Stromal cell of bone marrow (primary cell): ENCODE results near the gene RBM7.

ENCODE experiments used
- DNase-seq: peaks from one replicate; pipeline ENCODE4 v3.0.0-alpha.2; 2012; ENCODE audit warnings: low read depth

RBM7 gene

GRCh38 chr11:114400216-114400914 is at the start of gene RBM7, which contains the start of gene C11orf71:
Gene RBM7 (plus strand): TSS chr11:114400666. CDS start chr11:114400672, 6 bp downstream.
Gene C11orf71 (minus strand): TSS chr11:114400511. CDS start chr11:114400331, 180 bp downstream.
- peak; percentile 97 for DNase-seq

DNA sequence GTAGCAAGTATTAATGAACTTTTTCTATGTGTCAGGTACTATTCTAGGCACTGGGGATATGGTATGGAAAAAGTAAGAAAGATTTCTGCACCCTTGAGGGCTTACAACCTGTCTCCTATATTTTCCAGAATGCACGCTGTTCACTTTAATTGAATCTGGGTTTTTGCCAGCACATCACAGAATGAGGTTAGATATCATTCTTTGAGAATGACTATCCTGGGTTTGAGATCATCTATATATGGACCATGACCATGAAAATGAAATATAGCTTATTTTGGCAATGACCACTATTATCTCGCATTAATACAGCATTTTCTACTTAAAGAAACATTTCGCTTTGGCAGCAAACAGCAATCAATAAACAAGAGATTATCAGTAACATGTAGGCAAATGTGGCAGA is 47.0 kb upstream of the RBM7 start:
- DNase-seq, result no peak

GRCh38 chr11:114354076-114354475 is 46.4 kb upstream of the RBM7 start:
- peak; percentile 83 for DNase-seq

DNA sequence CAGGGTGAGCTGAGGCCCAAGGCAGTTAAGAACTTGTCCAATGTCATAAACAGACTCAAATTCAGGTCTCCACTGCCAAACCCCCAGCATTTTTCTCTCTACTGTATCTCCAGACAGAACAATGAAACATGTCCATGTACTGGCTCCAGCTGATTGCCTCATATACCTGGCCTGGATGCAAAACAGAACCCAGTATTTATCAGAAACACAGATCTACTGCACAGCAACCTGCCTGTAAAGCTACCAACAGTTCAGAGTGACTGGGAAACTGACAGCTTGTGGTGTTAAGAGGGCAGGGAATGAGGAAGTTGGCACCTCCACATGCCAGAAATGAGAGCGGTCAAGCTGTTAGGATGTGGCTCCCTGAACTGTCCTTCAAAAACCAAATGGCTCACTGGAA is 41.8 kb upstream of the RBM7 start:
- DNase-seq, result no peak

DNA sequence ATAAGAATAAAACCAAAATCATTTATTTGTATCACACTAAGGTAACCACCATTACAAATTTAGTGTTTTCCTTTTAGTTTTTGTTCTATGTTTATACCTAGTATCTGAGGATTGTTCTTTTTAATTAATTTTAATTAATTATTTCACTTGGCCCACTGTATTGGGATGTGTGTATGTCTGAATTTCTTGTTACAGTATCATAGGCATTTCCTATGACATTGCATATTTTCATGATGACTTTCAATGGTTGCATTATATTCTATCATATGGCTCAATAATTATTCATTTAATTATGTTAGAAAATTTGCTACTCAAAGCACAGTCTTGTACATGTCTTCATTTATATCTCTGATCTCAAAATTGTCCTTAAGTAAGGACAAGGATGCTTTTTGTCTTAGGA is 41.1 kb upstream of the RBM7 start:
- DNase-seq, result no peak

DNA sequence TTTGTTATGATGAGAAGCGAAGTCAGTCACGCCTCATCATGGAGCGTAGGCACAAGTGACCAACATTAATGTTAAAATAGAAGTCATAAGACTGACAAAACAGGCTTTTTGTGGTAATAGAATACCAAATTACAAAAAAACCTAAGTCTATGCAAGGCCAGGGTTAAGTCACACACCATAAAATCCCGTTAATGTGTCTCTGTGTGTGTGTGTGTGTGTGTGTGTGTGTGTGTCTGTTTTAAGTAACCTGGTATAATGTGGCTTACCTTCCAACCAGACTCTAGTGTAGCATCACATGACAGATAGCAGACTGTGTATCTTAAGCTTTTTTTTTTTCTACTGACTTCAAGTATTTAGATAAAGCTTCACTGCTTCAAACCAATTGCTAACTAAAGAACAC is 38.1 kb upstream of the RBM7 start:
- no peak for DNase-seq

GRCh38 chr11:114362958-114363357 is 37.5 kb upstream of the RBM7 start:
- DNase-seq, result no peak

DNA sequence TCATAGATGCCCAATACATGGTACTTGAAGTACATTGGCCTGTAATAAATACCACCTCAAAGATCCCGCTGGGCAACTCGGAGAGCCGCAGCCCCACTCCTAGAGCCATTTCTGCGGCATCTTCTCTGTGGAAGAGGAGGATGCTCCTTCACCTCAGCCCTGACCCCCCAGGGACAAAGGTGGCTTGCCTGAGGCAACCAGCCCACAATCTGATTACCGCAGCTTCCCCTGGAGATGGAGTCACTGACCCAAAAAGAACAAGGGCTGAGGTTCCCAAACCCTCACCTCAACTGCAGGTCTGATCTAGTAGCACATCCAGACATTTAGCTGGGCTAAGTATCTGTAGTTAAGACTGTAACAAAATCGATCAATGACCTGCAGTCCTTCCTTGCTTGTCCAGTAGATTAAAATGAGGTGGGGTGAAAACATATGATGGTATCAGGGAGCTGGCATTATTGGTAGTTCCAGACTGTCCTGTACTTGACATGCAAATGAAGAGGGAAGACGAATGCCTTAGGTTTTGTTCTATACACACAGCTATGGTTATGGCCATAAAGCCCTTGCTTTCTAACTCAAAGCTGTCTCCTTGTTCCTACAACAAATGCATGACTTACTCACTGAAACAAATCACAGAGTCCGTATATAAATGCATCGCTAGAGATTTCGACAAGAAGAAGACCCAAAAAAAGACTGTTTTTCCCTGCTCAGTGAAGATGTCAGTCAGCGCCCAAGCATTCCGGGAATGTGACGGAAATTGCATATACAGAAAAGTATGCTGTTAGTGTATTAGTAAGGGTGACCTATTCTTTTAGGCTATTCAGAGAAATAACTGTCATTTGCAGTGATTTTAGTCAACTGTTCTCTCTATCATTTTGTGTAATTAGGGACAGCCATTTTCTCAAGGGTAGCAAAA is 33.9 kb upstream of the RBM7 start:
- DNase-seq, result no peak

DNA sequence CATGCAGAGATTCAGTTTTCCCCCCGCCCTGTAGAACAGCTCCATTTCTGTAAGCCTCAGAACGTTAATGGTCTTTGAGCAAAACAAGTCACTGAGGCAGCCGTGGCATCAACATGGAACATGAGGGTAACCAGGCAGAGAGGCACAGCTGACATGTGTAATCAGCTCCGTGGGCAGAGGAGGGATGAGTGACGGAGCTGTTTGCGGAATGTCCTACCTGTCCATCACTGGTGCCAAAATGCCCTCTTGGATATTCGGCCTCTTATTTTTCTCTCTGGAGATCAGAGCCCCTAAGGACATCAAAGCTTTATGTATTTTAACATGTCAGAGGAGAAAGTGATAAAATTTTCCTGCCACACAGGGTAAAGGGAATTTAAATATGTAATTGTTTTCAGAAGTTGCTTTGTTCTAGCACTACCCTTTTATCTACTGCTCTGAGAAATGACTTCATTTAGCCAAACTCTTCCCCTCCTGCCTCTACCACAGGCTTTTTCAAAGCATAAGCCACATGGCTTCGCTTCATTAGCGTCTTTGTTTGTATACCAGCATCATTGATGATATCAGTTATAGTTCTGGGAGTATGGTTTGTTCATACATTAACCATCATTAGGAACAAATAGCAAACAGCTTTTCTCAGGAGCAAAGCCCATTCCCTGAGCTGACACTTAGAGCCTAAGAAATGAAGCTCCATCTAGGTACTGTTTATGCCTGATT is 33.1 kb upstream of the RBM7 start:
- DNase-seq, result no peak

GRCh38 chr11:114368918-114369680 is 31.4 kb upstream of the RBM7 start:
- no peak for DNase-seq

GRCh38 chr11:114375052-114375451 is 25.4 kb upstream of the RBM7 start:
- DNase-seq, result no peak

DNA sequence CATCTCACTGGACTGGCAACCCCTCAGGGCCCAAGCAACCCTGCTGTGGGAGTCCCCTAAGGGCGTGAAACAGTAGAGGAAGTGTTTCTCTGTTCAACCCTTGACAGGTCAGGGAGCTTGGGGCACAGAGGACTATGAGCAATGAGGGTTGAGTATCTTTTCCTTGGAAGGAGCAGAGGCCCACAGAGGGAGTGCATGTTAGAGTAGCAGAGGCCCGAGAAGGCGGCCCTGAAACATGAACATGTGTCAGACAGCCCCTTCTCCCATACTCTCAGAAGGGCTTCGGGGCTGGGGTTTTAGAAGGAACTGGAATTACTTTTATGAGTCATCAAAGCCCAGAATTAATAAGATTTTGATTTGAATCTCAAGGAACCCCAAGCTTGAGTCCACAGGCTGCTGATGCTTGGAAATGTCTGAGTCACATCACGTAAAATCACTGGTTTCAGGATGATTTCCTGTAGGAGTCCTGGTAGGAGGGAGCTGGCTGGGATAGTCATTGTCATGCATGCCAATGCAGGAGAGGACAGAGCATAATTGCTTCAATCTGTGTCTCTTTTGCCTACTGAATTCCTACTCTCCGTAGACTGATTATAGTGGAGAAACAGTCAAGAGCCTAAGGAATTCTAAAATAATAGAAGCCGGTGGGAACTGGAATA is 22.7 kb upstream of the RBM7 start:
- peak; percentile 79 for DNase-seq

GRCh38 chr11:114379394-114380069 is 20.9 kb upstream of the RBM7 start:
- DNase-seq, result no peak

DNA sequence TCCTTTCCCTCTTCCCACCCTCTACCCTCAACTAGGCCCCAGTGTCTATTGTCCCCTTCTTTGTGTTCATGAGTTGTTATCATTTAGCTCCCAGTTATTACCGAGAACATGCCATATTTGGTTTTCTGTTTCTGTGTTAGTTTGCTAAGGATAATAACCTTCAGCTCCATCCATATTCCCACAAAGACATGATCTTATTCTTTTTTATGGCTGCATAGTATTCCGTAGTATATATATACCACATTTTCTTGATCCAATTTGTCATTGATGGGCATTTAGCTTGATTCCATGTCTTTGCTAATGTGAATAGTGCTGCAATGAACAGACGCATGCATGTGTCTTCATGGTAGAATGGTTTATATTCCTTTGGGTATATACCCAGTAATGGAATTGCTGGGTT is 18.0 kb upstream of the RBM7 start:
- DNase-seq, result no peak

GRCh38 chr11:114384487-114384886 is 16.0 kb upstream of the RBM7 start:
- no peak for DNase-seq

- DNase-seq, result no peak
Measured at GRCh38 chr11:114386131-114386530, 14.3 kb upstream of the RBM7 start.

DNA sequence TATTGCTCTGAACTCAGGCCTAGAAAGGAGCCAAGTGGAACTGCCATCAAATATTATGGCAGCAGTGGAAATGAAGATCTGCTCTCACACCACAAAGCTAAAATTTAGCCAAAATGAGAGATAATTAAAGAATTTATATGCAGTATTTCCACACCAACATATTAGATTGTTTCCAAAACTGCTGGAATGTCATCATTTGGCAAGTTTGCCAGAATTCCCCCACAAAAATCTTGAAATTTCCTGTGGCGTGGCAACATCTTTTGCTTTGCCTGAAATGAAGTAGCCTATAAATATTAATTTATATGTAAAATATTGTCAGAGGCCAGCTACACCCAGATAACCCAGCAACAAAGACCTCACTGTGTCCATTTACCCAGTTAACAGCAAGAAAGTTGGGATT is 13.9 kb upstream of the RBM7 start:
- no peak for DNase-seq

GRCh38 chr11:114392735-114393667 is 7.5 kb upstream of the RBM7 start:
- no peak for DNase-seq

DNA sequence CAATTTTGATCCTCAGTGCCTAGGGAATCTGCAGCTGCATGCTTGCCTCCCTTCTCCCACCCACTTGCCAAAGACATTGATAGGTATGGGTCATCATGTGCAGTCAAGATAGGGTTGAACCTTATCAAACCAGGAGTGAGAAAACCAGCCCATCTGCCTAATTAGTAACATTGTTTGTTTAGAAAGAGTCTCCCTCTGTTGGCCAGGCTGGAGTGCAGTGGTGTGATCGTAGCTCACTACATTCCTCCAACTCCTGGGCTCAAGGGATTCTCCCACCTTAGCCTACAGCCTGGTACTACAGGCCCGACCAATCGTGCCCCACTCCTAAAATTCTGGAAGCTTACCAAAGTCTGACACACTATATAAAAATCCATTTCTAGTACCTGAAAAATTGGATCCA is 4.7 kb upstream of the RBM7 start:
- no peak for DNase-seq

GRCh38 chr11:114396916-114397315 is 3.5 kb upstream of the RBM7 start:
- DNase-seq, result no peak
